ENCODE data around the gene RPAP2.
"Not testable (repeated sequence)": the region's sequence is repeated elsewhere in the genome, so short reads cannot be mapped to it uniquely, and the experiment has no call there.

The RPAP2 gene

GRCh38 chr1:92380867-92381266 lies 82.0 kb downstream of the RPAP2 start:
- no peak overlapping the region for H3K4me3 ChIP-seq (ENCODE audit: low read length)
- no peak for TF ChIP-seq ZNF274 (IDR thresholded peaks at IDR 0.05; ENCODE audit: low read depth, low read length)

DNA sequence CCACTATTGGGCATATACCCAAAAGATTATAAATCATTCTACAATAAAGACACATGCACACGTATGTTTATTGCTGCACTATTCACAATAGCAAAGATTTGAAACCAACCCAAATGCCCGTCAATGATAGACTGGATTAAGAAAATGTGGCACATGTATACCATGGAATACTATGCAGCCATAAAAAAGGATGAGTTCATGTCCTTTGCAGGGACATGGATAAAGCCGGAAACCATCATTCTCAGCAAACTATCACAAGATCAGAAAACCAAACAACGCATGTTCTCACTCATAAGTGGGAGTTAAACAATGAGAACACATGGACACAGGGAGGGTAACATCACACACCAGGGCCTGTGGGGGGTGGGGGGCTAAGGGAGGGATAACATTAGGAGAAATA lies 95.1 kb downstream of the RPAP2 start:
- H3K4me3 ChIP-seq (ENCODE audit: low read length) = not testable (repeated sequence)

DNA sequence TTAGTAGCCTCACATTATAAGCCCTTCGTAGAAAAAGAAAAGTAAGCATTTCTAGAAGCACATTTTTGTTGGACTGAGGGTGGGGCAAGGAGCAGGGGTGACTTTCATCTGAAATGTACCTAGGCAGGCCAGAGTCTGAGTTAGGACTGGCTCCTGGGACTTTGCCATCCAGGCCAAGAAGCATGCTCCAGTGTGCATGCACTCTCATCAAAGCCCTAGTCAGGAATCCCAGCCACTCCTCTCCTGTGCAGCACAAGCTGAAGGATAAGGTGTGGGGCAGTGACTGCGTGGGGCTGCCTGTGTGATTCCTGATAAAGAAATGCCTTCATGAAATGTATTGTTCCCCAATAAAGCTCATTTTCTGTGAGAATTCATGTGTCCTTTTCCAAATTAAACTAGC lies 99.7 kb downstream of the RPAP2 start:
- H3K4me3 ChIP-seq (ENCODE audit: low read length) = no peak overlapping the region
- TF ChIP-seq ZNF274 (IDR thresholded peaks at IDR 0.05; ENCODE audit: low read depth, low read length) = no peak

DNA sequence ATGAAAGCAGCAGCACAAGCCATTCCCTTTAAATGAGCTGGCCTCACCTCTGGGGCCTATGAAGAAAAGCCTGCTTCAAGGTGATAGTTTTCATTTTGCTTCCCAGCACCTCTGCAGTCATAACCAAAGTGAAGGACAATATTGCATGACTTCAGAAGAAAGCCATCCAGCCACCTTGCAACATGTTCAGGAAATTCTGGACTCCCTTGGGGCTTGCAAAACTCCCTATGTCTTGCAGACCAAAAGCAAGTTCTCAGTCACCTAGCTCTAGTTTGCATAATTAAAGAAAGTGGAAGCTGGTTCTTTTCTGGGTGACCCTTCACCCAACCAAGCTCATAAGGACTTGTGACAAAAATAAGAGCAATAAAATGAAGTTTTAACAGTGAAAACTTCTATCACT lies 100.2 kb downstream of the RPAP2 start:
- TF ChIP-seq ZNF274 (IDR thresholded peaks at IDR 0.05; ENCODE audit: low read depth, low read length) = no peak
- no peak overlapping the region for H3K4me3 ChIP-seq (ENCODE audit: low read length)

- H3K4me3 ChIP-seq (ENCODE audit: low read length) = no peak overlapping the region
- no peak for TF ChIP-seq ZNF274 (IDR thresholded peaks at IDR 0.05; ENCODE audit: low read depth, low read length)
Measured at GRCh38 chr1:92404661-92405060, 105.8 kb downstream of the RPAP2 start.

- no peak overlapping the region for H3K4me3 ChIP-seq (ENCODE audit: low read length)
- TF ChIP-seq ZNF274 (IDR thresholded peaks at IDR 0.05; ENCODE audit: low read depth, low read length) = no peak
Measured at GRCh38 chr1:92408825-92409224, 110.0 kb downstream of the RPAP2 start.

DNA sequence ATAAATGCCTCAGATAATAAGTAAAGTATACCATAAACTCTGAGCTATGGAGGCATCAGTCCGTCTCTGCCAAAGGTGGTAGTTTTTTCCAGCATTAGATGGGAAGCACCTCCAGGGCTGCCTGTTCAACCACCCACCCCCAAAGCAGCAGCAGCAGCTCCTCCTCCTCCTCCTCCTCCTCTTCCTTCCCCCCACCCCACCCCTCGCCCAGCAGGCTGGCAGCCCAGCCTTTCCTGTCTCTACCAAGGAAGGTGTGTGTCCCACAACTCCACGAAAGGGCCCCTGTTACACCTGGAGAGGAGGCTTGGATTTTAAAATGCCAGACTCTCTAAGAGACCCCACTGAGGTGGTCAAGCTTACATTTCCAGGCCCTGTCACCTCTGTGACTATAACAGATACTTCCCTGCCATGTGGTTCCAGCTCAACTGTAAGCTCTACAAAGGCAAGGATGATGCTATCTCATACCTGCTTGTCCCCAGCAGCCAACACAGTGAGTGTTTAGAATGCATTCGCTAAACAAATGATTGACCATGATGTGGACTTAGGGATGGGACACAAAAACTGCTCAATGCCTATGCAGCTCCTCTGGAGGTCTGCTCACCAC lies 111.2 kb downstream of the RPAP2 start:
- no peak overlapping the region for H3K4me3 ChIP-seq (ENCODE audit: low read length)
- TF ChIP-seq ZNF274 (IDR thresholded peaks at IDR 0.05; ENCODE audit: low read depth, low read length) = no peak

GRCh38 chr1:92410706-92411105 lies 111.8 kb downstream of the RPAP2 start:
- H3K4me3 ChIP-seq (ENCODE audit: low read length) = no peak overlapping the region
- TF ChIP-seq ZNF274 (IDR thresholded peaks at IDR 0.05; ENCODE audit: low read depth, low read length) = no peak

GRCh38 chr1:92411511-92411910 lies 112.7 kb downstream of the RPAP2 start:
- no peak overlapping the region for H3K4me3 ChIP-seq (ENCODE audit: low read length)
- no peak for TF ChIP-seq ZNF274 (IDR thresholded peaks at IDR 0.05; ENCODE audit: low read depth, low read length)

- no peak for TF ChIP-seq ZNF274 (IDR thresholded peaks at IDR 0.05; ENCODE audit: low read depth, low read length)
Measured at GRCh38 chr1:92419642-92420041, 120.8 kb downstream of the RPAP2 start.

GRCh38 chr1:92424381-92424780 lies 125.5 kb downstream of the RPAP2 start:
- H3K4me3 ChIP-seq (ENCODE audit: low read length) = no peak overlapping the region
- TF ChIP-seq ZNF274 (IDR thresholded peaks at IDR 0.05; ENCODE audit: low read depth, low read length) = no peak

More at GRCh38 chr1:92419642-92420041, 120.8 kb downstream of the RPAP2 start:
- no peak overlapping the region for H3K4me3 ChIP-seq (ENCODE audit: low read length)

DNA sequence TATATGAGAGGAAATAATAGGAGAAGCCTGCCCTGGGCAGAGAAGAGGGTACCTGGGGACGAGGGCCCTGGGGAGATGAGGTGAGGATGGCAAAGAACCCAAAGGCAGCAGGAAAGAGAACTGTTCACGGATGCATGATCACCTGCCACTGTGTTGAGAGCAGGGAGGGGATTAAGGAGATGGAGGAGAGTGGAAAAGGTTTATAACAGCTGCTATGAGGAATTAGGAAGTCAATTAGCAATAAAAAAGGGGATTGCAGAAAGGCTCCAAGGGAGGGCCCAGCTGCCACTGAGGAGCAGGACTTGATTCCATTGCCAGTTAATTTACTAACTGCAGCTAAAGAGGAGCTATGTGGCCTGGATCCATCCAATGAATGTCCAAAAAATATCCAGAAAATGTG lies 126.8 kb downstream of the RPAP2 start:
- H3K4me3 ChIP-seq (ENCODE audit: low read length) = no peak overlapping the region
- no peak for TF ChIP-seq ZNF274 (IDR thresholded peaks at IDR 0.05; ENCODE audit: low read depth, low read length)

GRCh38 chr1:92430030-92430429 lies 131.2 kb downstream of the RPAP2 start:
- no peak overlapping the region for H3K4me3 ChIP-seq (ENCODE audit: low read length)
- TF ChIP-seq ZNF274 (IDR thresholded peaks at IDR 0.05; ENCODE audit: low read depth, low read length) = no peak

DNA sequence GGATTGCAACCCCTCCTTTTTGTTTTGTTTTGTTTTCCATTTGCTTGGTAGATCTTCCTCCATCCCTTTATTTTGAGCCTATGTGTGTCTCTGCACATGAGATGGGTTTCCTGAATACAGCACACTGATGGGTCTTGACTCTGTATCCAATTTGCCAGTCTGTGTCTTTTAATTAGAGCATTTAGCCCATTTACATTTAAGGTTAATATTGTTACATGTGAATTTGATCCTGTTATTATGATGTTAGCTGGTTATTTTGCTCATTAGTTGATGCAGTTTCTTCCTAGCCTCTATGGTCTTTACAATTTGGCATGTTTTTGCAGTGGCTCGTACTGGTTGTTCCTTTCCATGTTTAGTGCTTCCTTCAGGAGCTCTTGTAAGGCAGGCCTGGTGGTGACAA lies 135.7 kb downstream of the RPAP2 start:
- not testable (repeated sequence) for H3K4me3 ChIP-seq (ENCODE audit: low read length)

GRCh38 chr1:92439291-92439690 lies 140.4 kb downstream of the RPAP2 start:
- no peak for TF ChIP-seq ZNF274 (IDR thresholded peaks at IDR 0.05; ENCODE audit: low read depth, low read length)
- H3K4me3 ChIP-seq (ENCODE audit: low read length) = no peak overlapping the region

GRCh38 chr1:92441316-92441696 lies 142.4 kb downstream of the RPAP2 start:
- no peak overlapping the region for H3K4me3 ChIP-seq (ENCODE audit: low read length)
- TF ChIP-seq ZNF274 (IDR thresholded peaks at IDR 0.05; ENCODE audit: low read depth, low read length) = no peak
